ENCODE data around the gene SPOCK3.

DNA sequence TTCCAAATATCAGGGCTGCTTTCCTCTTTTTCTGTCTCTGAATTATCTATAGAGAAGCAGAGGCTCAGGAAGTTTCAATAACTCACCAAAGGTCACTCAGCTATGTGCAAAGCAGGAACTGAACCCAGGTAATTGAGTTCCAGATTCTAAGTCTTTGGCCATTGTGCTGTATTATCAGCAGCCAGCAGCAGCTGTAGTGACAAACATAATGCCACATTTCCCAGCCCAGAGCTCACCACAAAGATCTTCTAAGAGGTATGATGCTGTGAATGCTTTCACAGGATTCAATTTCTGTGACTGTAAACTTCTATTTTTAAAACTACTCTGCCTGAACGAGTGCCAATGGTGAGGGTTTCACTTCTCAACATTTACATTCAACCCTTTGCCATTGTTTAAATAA is 56.4 kb downstream of the SPOCK3 start:
- no peak for TF ChIP-seq POLR2A (IDR thresholded peaks at IDR 0.05)
- TF ChIP-seq, protein P1, sequence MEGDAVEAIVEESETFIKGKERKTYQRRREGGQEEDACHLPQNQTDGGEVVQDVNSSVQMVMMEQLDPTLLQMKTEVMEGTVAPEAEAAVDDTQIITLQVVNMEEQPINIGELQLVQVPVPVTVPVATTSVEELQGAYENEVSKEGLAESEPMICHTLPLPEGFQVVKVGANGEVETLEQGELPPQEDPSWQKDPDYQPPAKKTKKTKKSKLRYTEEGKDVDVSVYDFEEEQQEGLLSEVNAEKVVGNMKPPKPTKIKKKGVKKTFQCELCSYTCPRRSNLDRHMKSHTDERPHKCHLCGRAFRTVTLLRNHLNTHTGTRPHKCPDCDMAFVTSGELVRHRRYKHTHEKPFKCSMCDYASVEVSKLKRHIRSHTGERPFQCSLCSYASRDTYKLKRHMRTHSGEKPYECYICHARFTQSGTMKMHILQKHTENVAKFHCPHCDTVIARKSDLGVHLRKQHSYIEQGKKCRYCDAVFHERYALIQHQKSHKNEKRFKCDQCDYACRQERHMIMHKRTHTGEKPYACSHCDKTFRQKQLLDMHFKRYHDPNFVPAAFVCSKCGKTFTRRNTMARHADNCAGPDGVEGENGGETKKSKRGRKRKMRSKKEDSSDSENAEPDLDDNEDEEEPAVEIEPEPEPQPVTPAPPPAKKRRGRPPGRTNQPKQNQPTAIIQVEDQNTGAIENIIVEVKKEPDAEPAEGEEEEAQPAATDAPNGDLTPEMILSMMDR (IDR thresholded peaks at IDR 0.05), result no peak
